ENCODE measurements around the gene S100A16.
"Not testable (repeated sequence)": the region's sequence is repeated elsewhere in the genome, so short reads cannot be mapped to it uniquely, and the experiment has no call there.

Gene S100A16

GRCh38 chr1:153567621-153568366 is 45.1 kb downstream of the S100A16 start:
- ChIA-PET CTCF (interaction anchor here (0.9 to 7.6 kb wide), 25 partner anchors 8 to 215 kb away, joined by 3 to 401 read pairs (median 6); partner anchors contain the start of genes CHTOP, S100A1, S100A13 and S100A14), POLR2A (interaction anchor here (0.8 to 2.4 kb wide), 9 partner anchors 14 to 67 kb away, joined by 3 to 27 read pairs (median 5); partner anchors contain the start of genes CHTOP, S100A13, S100A16 and S100A4)
- peak overlapping the region; percentile 23 for H3K4me3 ChIP-seq (ENCODE audit: low read depth, low read length)
- no peak for TF ChIP-seq CTCF (IDR thresholded peaks at IDR 0.05; ENCODE audit: insufficient read depth, low read length, missing control alignments)
- no peak for DNase-seq (ENCODE audit: low read depth, low spot score)

- ChIA-PET POLR2A (interaction anchor here (0.6 to 4.3 kb wide), 12 partner anchors 10 to 193 kb away, joined by 3 to 119 read pairs (median 5); partner anchors contain the start of genes CHTOP, S100A4, S100A5 and S100A6), CTCF (interaction anchor here (0.8 to 8.3 kb wide), 10 partner anchors 10 to 61 kb away, joined by 3 to 97 read pairs (median 5); partner anchors contain the start of genes S100A1, S100A13, S100A3 and S100A4)
- TF ChIP-seq CTCF (IDR thresholded peaks at IDR 0.05; ENCODE audit: insufficient read depth, low read length, missing control alignments), result no peak
- peak overlapping the region; percentile 23 for H3K4me3 ChIP-seq (ENCODE audit: low read depth, low read length)
- DNase-seq (ENCODE audit: low read depth, low spot score), result peak; percentile 91
These were observed 46.2 kb downstream of the S100A16 start for GRCh38 chr1:153566414-153567371.

GRCh38 chr1:153565529-153566374 is 47.2 kb downstream of the S100A16 start, which contains the start of gene S100A2:
S100A2 (minus strand) TSS chr1:153565844; CDS start chr1:153563877, 1,967 bp downstream.
- H3K4me3 ChIP-seq (ENCODE audit: low read depth, low read length), result peak within 1 kb of the TSS; percentile 23
- CTCF ChIA-PET, result interaction anchor here (0.8 to 8.3 kb wide), 10 partner anchors 11 to 62 kb away, joined by 3 to 97 read pairs (median 5); partner anchors contain the start of genes S100A1, S100A13, S100A3 and S100A4
- no peak for TF ChIP-seq CTCF (IDR thresholded peaks at IDR 0.05; ENCODE audit: insufficient read depth, low read length, missing control alignments)
- peak; percentile 79 for DNase-seq (ENCODE audit: low read depth, low spot score)
- POLR2A ChIA-PET, result interaction anchor here (0.6 to 4.3 kb wide), 11 partner anchors 11 to 194 kb away, joined by 3 to 119 read pairs (median 5); partner anchors contain the start of genes CHTOP, S100A4, S100A5 and S100A6

- ChIA-PET POLR2A (interaction anchor here (3.5 to 4.3 kb wide), 2 partner anchors 19 to 30 kb away, joined by 28 to 119 read pairs; partner anchors contain the start of genes S100A4 and S100A6), CTCF (interaction anchor here (1.2 to 8.3 kb wide), 9 partner anchors 8 to 70 kb away, joined by 3 to 97 read pairs (median 10); partner anchors contain the start of genes CHTOP, S100A3 and S100A6)
- no peak for DNase-seq (ENCODE audit: low read depth, low spot score)
- TF ChIP-seq CTCF (IDR thresholded peaks at IDR 0.05; ENCODE audit: insufficient read depth, low read length, missing control alignments), result no peak
- no peak overlapping the region for H3K4me3 ChIP-seq (ENCODE audit: low read depth, low read length)
These were observed 48.9 kb downstream of the S100A16 start for GRCh38 chr1:153563991-153564390.

- CTCF ChIA-PET, result interaction anchor here (1.6 to 8.3 kb wide), 8 partner anchors 9 to 56 kb away, joined by 4 to 97 read pairs (median 18); partner anchors contain the start of genes S100A3 and S100A6
- no peak for TF ChIP-seq CTCF (IDR thresholded peaks at IDR 0.05; ENCODE audit: insufficient read depth, low read length, missing control alignments)
- POLR2A ChIA-PET, result interaction anchor here (3.5 to 4.3 kb wide), 2 partner anchors 18 to 30 kb away, joined by 28 to 119 read pairs; partner anchors contain the start of genes S100A4 and S100A6
- no peak for DNase-seq (ENCODE audit: low read depth, low spot score)
- no peak overlapping the region for H3K4me3 ChIP-seq (ENCODE audit: low read depth, low read length)
These were observed 49.4 kb downstream of the S100A16 start for GRCh38 chr1:153563483-153563901.

- CTCF ChIA-PET, result interaction anchor here (3.6 to 8.3 kb wide), 5 partner anchors 10 to 51 kb away, joined by 10 to 97 read pairs (median 51); partner anchors contain the start of genes S100A3 and S100A6
- H3K4me3 ChIP-seq (ENCODE audit: low read depth, low read length); DNase-seq (ENCODE audit: low read depth, low spot score): not testable (repeated sequence)
- POLR2A ChIA-PET, result interaction anchor here (1.3 kb wide), 1 partner anchor 27 kb away, joined by 4 read pairs; the partner anchor contains the start of gene S100A6
These were observed 50.9 kb downstream of the S100A16 start for GRCh38 chr1:153562021-153562420.
